Keratinocyte (primary cell): ENCODE measurements around the gene REELD1. TPM values are rescaled to one million over a fixed set of nuclear protein-coding genes. Genes with fewer than 3 reads are reported as not detected.
A peak's percentile ranks its signal among the peaks of the same experiment; 100 is the strongest.

ENCODE experiments used
- DNase-seq: peaks from one replicate; pipeline ENCODE4 v3.0.0-alpha.2; 2011; ENCODE audit warnings: low read depth, missing footprints, low spot score
- FAIRE-seq: peaks from 2 replicates; lab custom pipeline; 2011; peaks lifted over from hg19 to GRCh38; lab: Jason Lieb, UNC
- H2AFZ ChIP-seq: 2 replicates; pipeline ENCODE4 v1.6.0; 2012; ENCODE audit warnings: low read length, control low read depth, inconsistent platforms; ENCODE audit not compliant: control insufficient read depth
- H3K27ac ChIP-seq: 2 replicates; pipeline ENCODE4 v1.5.1; 2011; ENCODE audit warnings: low read length; ENCODE audit not compliant: control insufficient read depth, insufficient read depth
- H3K27me3 ChIP-seq: 3 replicates; pipeline ENCODE4 v1.6.0; 2011; ENCODE audit warnings: low read length; ENCODE audit not compliant: control insufficient read depth, insufficient read depth; ENCODE audit errors: extremely low read depth
- H3K36me3 ChIP-seq, 2 experiments: 2 replicates in 1 of 2; 3 replicates in 1 of 2; pipeline ENCODE4 v1.5.1; 2011; ENCODE audit warnings: low read length in 2 of 2, mild to moderate bottlenecking in 1 of 2; ENCODE audit not compliant: control insufficient read depth in 2 of 2, insufficient read depth in 2 of 2; ENCODE audit errors: extremely low read depth in 1 of 2
- H3K4me1 ChIP-seq: 3 replicates; pipeline ENCODE4 v1.5.1; 2011; ENCODE audit warnings: low read length; ENCODE audit not compliant: control insufficient read depth, insufficient read depth; ENCODE audit errors: extremely low read depth
- H3K4me2 ChIP-seq: 3 replicates; pipeline ENCODE4 v1.6.0; 2011; ENCODE audit warnings: low read depth, low read length; ENCODE audit not compliant: control insufficient read depth, insufficient read depth; ENCODE audit errors: extremely low read depth
- H3K4me3 ChIP-seq, 3 experiments: fragments of 200-600 bp in 1 of 3; sonication (generic) in 1 of 3; 2 replicates in 2 of 3; 3 replicates in 1 of 3; pipeline ENCODE4 v1.5.1; 2011 to 2016; ENCODE audit warnings: low read length in 3 of 3, mild to moderate bottlenecking in 3 of 3, control low read depth in 2 of 3, inconsistent platforms in 1 of 3, low read depth in 1 of 3, mixed read lengths in 1 of 3, mixed run types in 1 of 3, moderate library complexity in 1 of 3; ENCODE audit not compliant: control insufficient read depth in 2 of 3, insufficient read depth in 2 of 3; ENCODE audit errors: extremely low read depth in 1 of 3
- H3K79me2 ChIP-seq: 2 replicates; pipeline ENCODE4 v1.6.0; 2012; ENCODE audit warnings: low read length; ENCODE audit not compliant: control insufficient read depth, insufficient read depth
- H3K9ac ChIP-seq: 3 replicates; pipeline ENCODE4 v1.6.0; 2011; ENCODE audit warnings: low read length; ENCODE audit not compliant: control insufficient read depth, insufficient read depth; ENCODE audit errors: extremely low read depth
- H3K9me1 ChIP-seq: 3 replicates; pipeline ENCODE4 v1.6.0; 2011; ENCODE audit warnings: low read length; ENCODE audit not compliant: control insufficient read depth, insufficient read depth; ENCODE audit errors: extremely low read depth
- H3K9me3 ChIP-seq: 2 replicates; pipeline ENCODE4 v1.5.1; 2012; ENCODE audit warnings: low read depth, low read length; ENCODE audit not compliant: control insufficient read depth
- H4K20me1 ChIP-seq: 3 replicates; pipeline ENCODE4 v1.6.0; 2011; ENCODE audit warnings: low read length; ENCODE audit not compliant: control insufficient read depth, insufficient read depth; ENCODE audit errors: extremely low read depth
- EZH2 ChIP-seq: IDR thresholded peaks from one replicate; pipeline ENCODE4 v1.6.1; 2012; ENCODE audit warnings: inconsistent platforms, mild to moderate bottlenecking, low read length, moderate library complexity
- dilution Hi-C: fragments of 300-500 bp; cut with MboI; formaldehyde crosslinking; loops from one replicate; pipeline ENCODE4 v1.7.0; 2020; ENCODE audit warnings: low sequenced_read_pairs; ENCODE audit not compliant: extremely low pct_ligation_motif_present
- polyA plus RNA-seq, 5 experiments: library from polyadenylated mRNA; depleted of rRNA in 3 of 5; stranded (reverse) in 3 of 5; stranded (forward) in 1 of 5; unstranded in 1 of 5; fragments of >200 nt; gene quantifications; 1 replicate in 1 of 5; 2 replicates in 3 of 5; 3 replicates in 1 of 5; pipeline versions ENCODE4 v1.2.1 to v1.2.3, GENCODE V29; 2011 to 2012; ENCODE audit warnings: missing spikeins in 2 of 5, low read depth in 1 of 5, low replicate concordance in 1 of 5
- TF ChIP-seq, protein P1 (sequence below), 3 experiments: IDR thresholded peaks in 1 of 3; conservative IDR thresholded peaks in 1 of 3; optimal IDR thresholded peaks in 1 of 3; 2 replicates in 2 of 3; 3 replicates in 1 of 3; pipeline versions ENCODE3 to v1.5.1; 2011; ENCODE audit warnings: low read length in 3 of 3, mild to moderate bottlenecking in 3 of 3, moderate library complexity in 2 of 3, control low read depth in 1 of 3, inconsistent platforms in 1 of 3; ENCODE audit not compliant: insufficient read depth in 2 of 3; ENCODE audit errors: extremely low read depth in 1 of 3

The REELD1 gene
- polyA plus RNA-seq, 1 donor (not counting 4 experiments of a cell fraction or from before 2014, with no cell fraction given), result not detected

DNA sequence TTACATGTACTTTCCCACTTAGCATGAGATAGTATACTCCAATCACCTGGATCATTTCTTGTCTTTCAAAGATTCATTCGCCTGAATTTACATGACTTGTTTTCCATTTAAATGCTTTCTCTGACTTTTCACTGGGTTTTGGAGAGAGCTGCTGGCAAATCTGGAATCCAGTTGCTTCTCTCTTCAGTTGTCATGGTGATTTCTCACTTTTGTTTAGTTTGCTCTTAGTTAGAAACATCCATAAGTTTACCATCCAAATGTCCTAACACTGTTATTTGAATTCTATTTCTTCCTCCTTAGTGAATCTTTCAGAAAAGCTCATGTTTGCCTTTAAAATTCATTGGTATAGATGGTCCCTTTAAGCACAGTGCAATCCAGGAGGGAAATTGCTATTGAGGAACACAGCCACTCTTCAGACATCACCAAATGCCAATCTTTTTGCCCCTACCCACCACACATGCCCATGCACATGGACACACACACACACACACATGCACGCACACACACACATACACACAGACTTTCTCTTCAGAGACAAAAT lies 51.7 kb downstream of the REELD1 start:
- Histone ChIP-seq H3K9me1 (no peaks in the 10 kb centered on the region), H3K27me3 (no peaks in the 10 kb centered on the region), H3K4me1 (no peaks in the 10 kb centered on the region), H3K4me3 (no peak overlapping the region), H3K9ac (no peak overlapping the region), H3K4me2 (no peak overlapping the region), H3K27ac (no peak overlapping the region), H2AFZ (no peak overlapping the region), H3K9me3 (no peaks in the 10 kb centered on the region), H3K36me3 (peaks cover 1 to 4% of the 10 kb centered on the region in 2 experiments), H3K79me2 (no peaks in the 10 kb centered on the region), H4K20me1 (no peaks in the 10 kb centered on the region)
- dilution Hi-C loops, result no loop called here
- FAIRE-seq (peak; percentile 23), DNase-seq (no peak)
- TF ChIP-seq, protein P1, sequence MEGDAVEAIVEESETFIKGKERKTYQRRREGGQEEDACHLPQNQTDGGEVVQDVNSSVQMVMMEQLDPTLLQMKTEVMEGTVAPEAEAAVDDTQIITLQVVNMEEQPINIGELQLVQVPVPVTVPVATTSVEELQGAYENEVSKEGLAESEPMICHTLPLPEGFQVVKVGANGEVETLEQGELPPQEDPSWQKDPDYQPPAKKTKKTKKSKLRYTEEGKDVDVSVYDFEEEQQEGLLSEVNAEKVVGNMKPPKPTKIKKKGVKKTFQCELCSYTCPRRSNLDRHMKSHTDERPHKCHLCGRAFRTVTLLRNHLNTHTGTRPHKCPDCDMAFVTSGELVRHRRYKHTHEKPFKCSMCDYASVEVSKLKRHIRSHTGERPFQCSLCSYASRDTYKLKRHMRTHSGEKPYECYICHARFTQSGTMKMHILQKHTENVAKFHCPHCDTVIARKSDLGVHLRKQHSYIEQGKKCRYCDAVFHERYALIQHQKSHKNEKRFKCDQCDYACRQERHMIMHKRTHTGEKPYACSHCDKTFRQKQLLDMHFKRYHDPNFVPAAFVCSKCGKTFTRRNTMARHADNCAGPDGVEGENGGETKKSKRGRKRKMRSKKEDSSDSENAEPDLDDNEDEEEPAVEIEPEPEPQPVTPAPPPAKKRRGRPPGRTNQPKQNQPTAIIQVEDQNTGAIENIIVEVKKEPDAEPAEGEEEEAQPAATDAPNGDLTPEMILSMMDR (optimal IDR thresholded peaks at IDR 0.05 in 1 of 3, IDR thresholded peaks at IDR 0.05 in 1 of 3, conservative IDR thresholded peaks at IDR 0.05 in 1 of 3; ENCODE audit: extremely low read depth in 1 of 3, insufficient read depth in 2 of 3, low read length in 3 of 3), result no peak
- no peak for TF ChIP-seq EZH2

GRCh38 chr4:146267826-146268225 lies 53.5 kb downstream of the REELD1 start:
- H3K9me3 ChIP-seq, result no peaks in the 10 kb centered on the region
- no peak overlapping the region for H3K4me2 ChIP-seq
- peaks cover 0 to 1% of the 10 kb centered on the region in 2 experiments for H3K36me3 ChIP-seq
- H2AFZ ChIP-seq, result no peak overlapping the region
- no peaks in the 10 kb centered on the region for H4K20me1 ChIP-seq
- TF ChIP-seq, protein P1 (optimal IDR thresholded peaks at IDR 0.05 in 1 of 3, IDR thresholded peaks at IDR 0.05 in 1 of 3, conservative IDR thresholded peaks at IDR 0.05 in 1 of 3; ENCODE audit: extremely low read depth in 1 of 3, insufficient read depth in 2 of 3, low read length in 3 of 3), result no peak
- no peak for TF ChIP-seq EZH2
- no peaks in the 10 kb centered on the region for H3K4me1 ChIP-seq
- H3K79me2 ChIP-seq, result no peaks in the 10 kb centered on the region
- no peaks in the 10 kb centered on the region for H3K9me1 ChIP-seq
- H3K4me3 ChIP-seq, result no peak overlapping the region
- no peak for FAIRE-seq
- no peak overlapping the region for H3K27ac ChIP-seq
- dilution Hi-C loops, result no loop called here
- no peak overlapping the region for H3K9ac ChIP-seq
- no peaks in the 10 kb centered on the region for H3K27me3 ChIP-seq
- no peak for DNase-seq
